Osteocyte (in vitro differentiated cells): Measurements from ENCODE around the gene SMPD3. TPM values are rescaled to one million over a fixed set of nuclear protein-coding genes. Genes with fewer than 3 reads are reported as not detected.

Experiments used
- DNase-seq: peaks from one replicate; pipeline ENCODE4 v3.0.0; 2021; ENCODE audit warnings: mixed read lengths; ENCODE audit not compliant: unreplicated experiment; ENCODE audit errors: extremely low spot score
- H3K27ac Mint-ChIP-seq: one replicate; pipeline ENCODE4 v1.8.0; 2021; ENCODE audit warnings: mild to moderate bottlenecking, mixed read lengths; ENCODE audit not compliant: unreplicated experiment
- H3K27me3 Mint-ChIP-seq: one replicate; pipeline ENCODE4 v1.8.0; 2021; ENCODE audit warnings: mixed read lengths; ENCODE audit not compliant: unreplicated experiment
- H3K36me3 Mint-ChIP-seq: one replicate; pipeline ENCODE4 v1.8.0; 2021; ENCODE audit warnings: mixed read lengths; ENCODE audit not compliant: unreplicated experiment
- H3K4me1 Mint-ChIP-seq: one replicate; pipeline ENCODE4 v1.8.0; 2021; ENCODE audit warnings: mixed read lengths; ENCODE audit not compliant: unreplicated experiment
- H3K4me3 Mint-ChIP-seq: one replicate; pipeline ENCODE4 v1.8.0; 2021; ENCODE audit warnings: mild to moderate bottlenecking, moderate library complexity, mixed read lengths; ENCODE audit not compliant: unreplicated experiment
- H3K9me3 Mint-ChIP-seq: one replicate; pipeline ENCODE4 v1.8.0; 2021; ENCODE audit warnings: mixed read lengths; ENCODE audit not compliant: unreplicated experiment
- total RNA-seq: library from RNA; stranded (reverse); gene quantifications from 2 replicates; pipeline ENCODE4 v1.2.1, GENCODE V29; 2021
- TF ChIP-seq, protein P1 (sequence below): fragments of 200-600 bp; sonication (generic); IDR thresholded peaks from 2 replicates; pipeline ENCODE4 v1.5.0; 2021; ENCODE audit warnings: antibody characterized with exemption, mild to moderate bottlenecking, moderate library complexity

Gene SMPD3
- total RNA-seq, 1 donor from 2014 or later = not detected

DNA sequence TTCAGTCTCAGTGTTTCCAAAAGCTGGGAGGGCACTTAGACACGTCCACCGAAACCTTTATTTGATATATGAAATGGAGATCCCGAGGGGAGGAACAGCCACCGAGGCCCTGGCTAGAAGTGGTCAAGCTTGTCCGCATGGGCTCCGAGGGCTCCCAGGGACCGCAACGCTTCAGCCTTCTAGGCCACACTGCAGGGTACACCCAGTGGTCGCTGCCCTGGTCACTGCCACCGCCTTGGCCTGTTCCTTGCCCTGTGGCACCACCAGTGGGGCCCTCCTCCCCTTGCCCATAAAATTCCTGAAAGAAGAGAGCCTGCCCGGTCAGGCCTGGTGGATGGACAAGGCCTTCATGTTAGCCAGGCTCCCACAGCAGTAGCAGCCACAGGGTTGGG lies 43.8 kb upstream of the SMPD3 start:
- no peaks in the 10 kb centered on the region for H3K36me3 Mint-ChIP-seq
- H3K27ac Mint-ChIP-seq = no peak overlapping the region
- no peak for DNase-seq
- H3K4me1 Mint-ChIP-seq = no peaks in the 10 kb centered on the region
- peaks cover 17% of the 10 kb centered on the region for H3K27me3 Mint-ChIP-seq
- H3K4me3 Mint-ChIP-seq = no peak overlapping the region
- no peaks in the 10 kb centered on the region for H3K9me3 Mint-ChIP-seq
- TF ChIP-seq, protein P1, sequence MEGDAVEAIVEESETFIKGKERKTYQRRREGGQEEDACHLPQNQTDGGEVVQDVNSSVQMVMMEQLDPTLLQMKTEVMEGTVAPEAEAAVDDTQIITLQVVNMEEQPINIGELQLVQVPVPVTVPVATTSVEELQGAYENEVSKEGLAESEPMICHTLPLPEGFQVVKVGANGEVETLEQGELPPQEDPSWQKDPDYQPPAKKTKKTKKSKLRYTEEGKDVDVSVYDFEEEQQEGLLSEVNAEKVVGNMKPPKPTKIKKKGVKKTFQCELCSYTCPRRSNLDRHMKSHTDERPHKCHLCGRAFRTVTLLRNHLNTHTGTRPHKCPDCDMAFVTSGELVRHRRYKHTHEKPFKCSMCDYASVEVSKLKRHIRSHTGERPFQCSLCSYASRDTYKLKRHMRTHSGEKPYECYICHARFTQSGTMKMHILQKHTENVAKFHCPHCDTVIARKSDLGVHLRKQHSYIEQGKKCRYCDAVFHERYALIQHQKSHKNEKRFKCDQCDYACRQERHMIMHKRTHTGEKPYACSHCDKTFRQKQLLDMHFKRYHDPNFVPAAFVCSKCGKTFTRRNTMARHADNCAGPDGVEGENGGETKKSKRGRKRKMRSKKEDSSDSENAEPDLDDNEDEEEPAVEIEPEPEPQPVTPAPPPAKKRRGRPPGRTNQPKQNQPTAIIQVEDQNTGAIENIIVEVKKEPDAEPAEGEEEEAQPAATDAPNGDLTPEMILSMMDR = no peak

DNA sequence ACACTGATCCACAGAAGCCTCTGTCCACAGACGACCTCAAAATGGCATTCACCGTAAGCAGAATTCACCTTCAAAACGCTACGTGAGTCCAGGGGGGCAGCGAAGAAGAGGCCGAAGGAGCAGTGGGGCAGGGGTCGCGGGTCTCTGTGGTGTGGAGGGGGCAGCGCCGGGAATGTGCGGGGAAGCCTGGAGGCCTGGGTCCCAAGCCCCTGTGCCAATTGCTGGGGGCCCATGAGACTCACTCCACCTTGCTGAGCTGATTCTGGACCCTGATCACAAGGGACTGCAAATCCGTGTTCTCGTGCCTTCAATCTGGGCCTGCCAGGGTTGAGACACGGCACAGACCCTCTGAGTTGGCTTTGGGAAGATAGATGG lies 43.3 kb upstream of the SMPD3 start:
- Mint-ChIP-seq H3K36me3 (no peaks in the 10 kb centered on the region), H3K4me3 (no peak overlapping the region), H3K9me3 (no peaks in the 10 kb centered on the region), H3K27ac (no peak overlapping the region), H3K27me3 (peaks cover 17% of the 10 kb centered on the region), H3K4me1 (no peaks in the 10 kb centered on the region)
- no peak for DNase-seq
- TF ChIP-seq, protein P1 = no peak

DNA sequence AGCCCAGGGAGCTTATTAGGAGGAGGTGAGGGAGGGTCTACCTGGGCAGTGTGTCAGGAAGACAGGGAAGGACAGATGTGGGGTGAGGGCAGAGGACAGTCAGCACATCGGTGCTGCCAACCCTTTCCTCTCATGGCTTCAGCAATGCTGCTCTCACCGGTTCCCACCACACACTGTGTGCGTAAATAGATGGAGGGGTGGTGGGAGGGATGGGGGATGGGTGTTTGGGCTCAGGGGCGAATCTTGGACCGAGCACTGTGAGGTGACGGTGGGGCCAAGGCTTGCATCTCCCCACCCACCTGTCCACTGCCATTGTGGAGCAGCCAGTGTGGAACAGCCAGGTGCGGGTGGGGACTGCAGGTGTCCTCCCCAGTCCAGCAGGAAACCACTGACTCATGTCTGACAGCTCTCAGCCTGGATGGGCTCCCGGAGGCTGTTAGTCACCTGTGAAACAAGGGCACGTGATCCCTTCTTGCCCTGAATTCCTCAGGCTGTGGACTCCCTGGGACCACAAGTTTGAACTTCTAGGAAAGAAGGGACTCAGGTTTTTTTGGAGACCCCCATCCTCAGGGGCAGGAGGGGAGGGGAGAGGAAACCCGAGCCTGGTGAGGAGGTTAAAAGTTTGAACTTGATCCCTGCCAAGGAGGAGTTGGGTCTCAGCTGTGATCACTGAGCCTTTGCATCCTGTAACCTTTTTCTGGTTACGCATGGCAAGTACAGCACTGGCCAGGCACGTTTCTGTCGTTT lies 42.7 kb upstream of the SMPD3 start:
- Mint-ChIP-seq H3K4me1 (no peaks in the 10 kb centered on the region), H3K27me3 (peaks cover 12% of the 10 kb centered on the region), H3K4me3 (no peak overlapping the region), H3K9me3 (no peaks in the 10 kb centered on the region), H3K36me3 (no peaks in the 10 kb centered on the region), H3K27ac (no peak overlapping the region)
- no peak for DNase-seq
- TF ChIP-seq, protein P1 = no peak

DNA sequence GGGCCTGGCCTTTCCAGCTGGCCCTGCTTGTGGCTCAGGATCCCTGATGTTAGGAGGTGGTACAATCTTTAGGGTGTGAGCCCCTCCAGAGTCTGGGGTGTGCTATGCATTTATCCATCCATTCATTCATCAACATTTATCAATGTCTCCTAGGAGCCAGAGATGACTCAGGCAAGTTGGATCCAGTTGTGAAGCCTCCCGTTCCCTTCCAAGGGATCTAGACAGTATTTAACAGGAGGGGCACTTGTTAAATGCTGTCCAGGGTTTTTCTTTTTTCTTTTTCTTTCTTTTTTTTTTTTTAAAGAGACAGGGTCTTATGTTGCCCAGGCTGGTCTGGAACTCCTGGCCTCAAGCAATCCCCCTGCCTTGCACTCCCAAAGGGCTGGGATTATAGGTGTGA lies 42.0 kb upstream of the SMPD3 start:
- H3K4me1 Mint-ChIP-seq = no peaks in the 10 kb centered on the region
- TF ChIP-seq, protein P1 = no peak
- no peaks in the 10 kb centered on the region for H3K36me3 Mint-ChIP-seq
- H3K9me3 Mint-ChIP-seq = no peaks in the 10 kb centered on the region
- no peak for DNase-seq
- H3K27ac Mint-ChIP-seq = no peak overlapping the region
- H3K27me3 Mint-ChIP-seq = peaks cover 11% of the 10 kb centered on the region
- H3K4me3 Mint-ChIP-seq = no peak overlapping the region

DNA sequence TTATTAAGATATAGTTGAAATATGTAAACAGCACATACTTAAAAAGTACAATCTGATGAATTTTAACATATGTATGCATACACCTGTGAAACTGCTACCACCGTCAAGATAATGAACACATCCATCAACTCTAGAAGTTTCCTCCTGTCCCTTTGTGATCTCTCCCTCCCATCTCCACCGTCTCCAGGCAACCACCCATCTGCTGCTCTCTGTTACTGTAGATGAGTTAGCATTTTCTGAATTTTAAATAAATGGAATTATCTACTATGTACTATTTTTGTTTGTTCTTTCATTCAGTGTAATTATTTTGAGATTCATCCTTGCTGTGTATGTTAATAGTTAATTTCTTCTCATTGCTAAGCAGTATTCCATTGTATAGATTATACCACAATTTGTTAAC lies 40.2 kb upstream of the SMPD3 start:
- H3K27me3 Mint-ChIP-seq = peaks cover 11% of the 10 kb centered on the region
- no peaks in the 10 kb centered on the region for H3K4me1 Mint-ChIP-seq
- H3K36me3 Mint-ChIP-seq = no peaks in the 10 kb centered on the region
- TF ChIP-seq, protein P1 = no peak
- H3K27ac Mint-ChIP-seq = no peak overlapping the region
- no peaks in the 10 kb centered on the region for H3K9me3 Mint-ChIP-seq
- DNase-seq = no peak
- no peak overlapping the region for H3K4me3 Mint-ChIP-seq
